GM21825 (cell line): ENCODE results near the gene CTCFL.

Source experiments
- ATAC-seq: cut with Tn5 transposase; IDR thresholded peaks from one replicate; pipeline ENCODE4 v1.9.1; 2021; ENCODE audit warnings: mild to moderate bottlenecking, moderate library complexity; ENCODE audit not compliant: unreplicated experiment

Gene CTCFL, protein sequence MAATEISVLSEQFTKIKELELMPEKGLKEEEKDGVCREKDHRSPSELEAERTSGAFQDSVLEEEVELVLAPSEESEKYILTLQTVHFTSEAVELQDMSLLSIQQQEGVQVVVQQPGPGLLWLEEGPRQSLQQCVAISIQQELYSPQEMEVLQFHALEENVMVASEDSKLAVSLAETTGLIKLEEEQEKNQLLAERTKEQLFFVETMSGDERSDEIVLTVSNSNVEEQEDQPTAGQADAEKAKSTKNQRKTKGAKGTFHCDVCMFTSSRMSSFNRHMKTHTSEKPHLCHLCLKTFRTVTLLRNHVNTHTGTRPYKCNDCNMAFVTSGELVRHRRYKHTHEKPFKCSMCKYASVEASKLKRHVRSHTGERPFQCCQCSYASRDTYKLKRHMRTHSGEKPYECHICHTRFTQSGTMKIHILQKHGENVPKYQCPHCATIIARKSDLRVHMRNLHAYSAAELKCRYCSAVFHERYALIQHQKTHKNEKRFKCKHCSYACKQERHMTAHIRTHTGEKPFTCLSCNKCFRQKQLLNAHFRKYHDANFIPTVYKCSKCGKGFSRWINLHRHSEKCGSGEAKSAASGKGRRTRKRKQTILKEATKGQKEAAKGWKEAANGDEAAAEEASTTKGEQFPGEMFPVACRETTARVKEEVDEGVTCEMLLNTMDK

DNA sequence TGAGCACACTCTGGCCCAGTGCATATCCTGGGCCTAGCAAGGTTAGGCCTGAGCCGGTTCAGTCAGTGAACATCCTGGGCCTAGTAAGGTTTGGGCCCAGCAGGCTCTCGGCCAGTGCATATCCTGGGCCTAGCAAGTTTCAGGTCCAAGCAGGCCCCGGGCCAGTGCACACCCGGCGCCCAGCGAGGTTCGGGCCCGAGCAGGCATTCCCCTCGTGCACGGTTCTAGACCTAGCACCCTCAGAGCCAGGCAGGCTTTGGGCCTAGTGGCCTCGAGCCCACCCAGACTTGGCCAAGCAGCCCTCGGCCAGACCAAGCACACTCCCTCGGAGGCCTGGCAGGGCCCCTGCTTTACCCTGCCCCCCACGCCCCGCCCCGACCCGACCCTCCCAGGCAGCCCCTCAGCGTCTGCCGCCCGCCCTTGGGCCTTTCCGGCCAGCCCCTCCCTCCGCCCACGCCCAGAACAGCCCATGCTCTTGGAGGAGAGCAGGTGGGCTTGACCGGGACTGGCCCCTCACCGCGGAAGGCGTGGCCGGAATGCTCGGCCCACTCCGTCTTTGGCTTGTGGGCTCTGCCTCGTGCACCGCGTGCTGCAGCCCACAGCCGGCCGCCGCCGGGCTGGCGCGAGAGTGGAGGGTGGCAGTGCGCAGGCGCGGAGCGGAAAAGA lies at the start of gene CTCFL:
Gene CTCFL (minus strand): TSS at position 630 of the 666 bp plus-strand sequence. CDS start 935 bp downstream, outside the sequence.
- ATAC-seq, result no peak

DNA sequence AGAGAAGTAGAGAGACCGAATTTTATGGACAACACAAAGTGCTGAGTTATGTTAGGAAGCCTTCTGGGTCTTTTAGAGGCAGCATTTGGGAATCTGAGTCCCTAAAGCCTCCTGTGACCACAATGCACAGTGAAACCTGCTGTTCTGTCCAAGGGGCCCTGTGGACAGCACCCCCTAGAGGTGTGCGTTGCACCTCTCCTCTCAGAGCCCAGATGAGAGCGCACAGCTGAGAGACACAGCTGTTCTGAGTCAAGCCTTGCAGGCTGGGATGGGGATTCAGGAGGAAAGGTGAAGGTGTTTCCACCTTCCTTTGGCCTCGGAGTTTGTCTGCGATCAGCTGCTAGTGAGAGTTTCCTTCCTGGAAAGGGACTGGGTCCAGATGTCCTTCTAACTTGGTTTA lies 49.0 kb upstream of the CTCFL start:
- no peak for ATAC-seq

DNA sequence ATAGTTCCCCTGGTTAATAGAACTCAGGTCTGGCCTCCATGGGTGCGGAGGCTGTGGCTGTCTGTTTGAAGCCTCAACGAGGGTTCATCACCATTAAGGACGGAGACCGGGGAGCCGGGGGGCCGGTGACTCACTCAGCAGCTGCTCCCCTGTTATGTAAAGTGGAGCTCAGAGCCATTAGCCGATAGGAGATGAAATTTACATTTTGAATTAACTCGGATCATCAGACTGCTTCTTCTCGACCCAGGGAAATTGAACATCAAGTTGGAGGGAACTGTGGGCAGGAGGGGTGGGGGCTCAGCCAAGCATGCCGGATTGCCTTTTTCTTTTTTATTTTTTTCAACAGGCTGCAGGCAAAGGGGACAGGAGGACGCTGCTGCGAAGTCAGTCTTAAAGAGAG lies 48.3 kb upstream of the CTCFL start:
- no peak for ATAC-seq

DNA sequence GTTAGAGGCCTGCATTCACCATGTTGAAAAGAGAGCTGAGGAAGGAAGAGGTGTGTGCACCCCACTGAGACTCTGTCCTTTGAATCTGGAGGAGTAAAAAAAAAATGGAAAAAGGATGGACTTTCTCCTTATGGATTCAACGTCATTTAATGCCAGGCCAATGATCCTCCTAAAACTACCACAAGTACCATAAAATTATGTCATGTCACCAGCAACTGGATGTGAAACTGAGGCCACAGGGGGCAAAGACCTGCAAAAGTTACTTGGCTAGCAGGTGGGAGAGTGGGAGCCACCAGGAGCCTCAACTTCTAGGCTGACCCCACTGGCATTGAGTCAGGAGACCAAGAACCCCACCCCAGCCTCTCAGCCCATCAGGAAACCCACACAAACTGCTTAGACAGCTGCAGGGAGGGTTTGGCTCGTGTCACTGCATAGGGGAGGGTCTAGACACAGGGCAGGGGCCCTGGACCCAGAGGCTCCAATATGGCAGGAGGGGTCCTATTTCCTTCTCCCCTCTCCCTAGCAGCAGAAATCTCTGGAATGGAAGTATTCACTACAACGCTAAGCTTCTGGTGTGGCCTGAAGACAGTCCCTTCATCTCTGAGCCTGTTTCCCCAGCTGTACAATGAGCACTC lies 47.0 kb upstream of the CTCFL start:
- ATAC-seq, result no peak

DNA sequence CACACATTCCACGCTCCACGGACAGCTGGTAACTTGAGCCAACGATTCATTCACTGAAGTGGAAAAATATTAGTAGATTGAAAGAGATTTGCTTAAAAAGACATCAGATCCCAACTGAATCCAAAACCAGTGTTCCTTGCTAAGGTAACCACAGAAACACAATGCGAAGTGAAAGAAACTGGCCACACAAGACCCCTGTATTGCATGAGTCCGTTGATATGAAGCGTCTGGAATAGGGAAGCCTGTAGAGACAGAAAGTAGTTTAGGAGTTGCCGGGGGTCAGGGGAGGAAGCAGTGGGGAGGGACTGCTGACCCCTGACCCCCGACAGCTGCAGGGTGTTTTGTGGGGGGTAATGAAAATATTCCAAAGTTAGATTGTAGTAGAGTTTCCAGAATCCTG lies 46.0 kb upstream of the CTCFL start:
- no peak for ATAC-seq

DNA sequence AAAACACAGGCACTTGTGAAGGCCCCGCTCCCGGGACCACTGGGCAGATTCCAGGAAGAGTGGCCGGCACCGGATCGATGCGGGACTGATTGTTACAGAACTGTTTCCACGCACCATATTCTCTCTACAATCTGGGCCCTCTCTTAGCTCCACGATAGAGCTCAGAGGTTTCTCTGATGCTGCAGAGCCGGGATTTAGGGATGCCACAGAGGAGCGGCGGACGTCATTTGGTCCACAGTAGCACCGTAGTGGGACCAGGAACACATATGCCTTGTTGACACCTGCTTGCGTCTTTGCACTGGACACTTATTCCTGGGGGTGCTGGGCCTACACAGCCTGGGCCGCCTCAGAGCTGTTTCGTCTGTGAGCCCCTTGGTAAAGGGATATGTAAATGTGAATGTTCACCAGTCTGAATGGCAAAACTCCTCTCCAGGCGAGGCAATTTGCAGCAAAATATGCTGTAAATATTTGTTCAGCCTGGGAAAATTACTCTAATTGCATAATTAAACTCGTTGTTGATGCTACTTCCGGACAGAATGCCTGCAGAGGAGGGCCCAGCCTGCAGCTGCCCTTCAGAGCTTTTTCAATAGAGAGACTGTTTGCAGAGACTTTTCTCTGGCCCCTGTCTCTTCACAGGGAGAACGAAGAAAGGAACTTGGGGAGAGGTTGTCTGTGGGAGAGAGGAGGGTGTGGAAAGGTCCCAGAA lies 45.4 kb upstream of the CTCFL start:
- no peak for ATAC-seq

DNA sequence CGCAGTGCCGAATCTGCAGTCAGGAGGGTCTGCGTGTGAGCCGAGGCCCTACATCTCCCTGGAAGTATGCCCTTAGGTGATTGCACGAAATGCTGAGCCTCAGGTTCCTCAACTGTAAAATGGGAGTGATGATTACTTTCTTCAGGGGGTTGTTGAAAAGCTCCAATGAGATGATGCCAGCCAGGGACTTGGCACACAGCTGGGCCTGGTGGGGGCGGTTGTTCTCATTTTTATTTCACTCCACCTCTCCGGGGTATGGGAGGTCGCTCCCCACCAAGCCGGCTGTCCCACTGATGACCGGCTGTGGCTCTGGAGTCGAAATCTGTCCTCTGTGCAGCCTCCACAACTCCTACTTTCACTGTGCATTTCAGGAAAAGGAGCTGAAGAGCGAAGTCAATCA lies 44.0 kb upstream of the CTCFL start:
- ATAC-seq, result no peak

DNA sequence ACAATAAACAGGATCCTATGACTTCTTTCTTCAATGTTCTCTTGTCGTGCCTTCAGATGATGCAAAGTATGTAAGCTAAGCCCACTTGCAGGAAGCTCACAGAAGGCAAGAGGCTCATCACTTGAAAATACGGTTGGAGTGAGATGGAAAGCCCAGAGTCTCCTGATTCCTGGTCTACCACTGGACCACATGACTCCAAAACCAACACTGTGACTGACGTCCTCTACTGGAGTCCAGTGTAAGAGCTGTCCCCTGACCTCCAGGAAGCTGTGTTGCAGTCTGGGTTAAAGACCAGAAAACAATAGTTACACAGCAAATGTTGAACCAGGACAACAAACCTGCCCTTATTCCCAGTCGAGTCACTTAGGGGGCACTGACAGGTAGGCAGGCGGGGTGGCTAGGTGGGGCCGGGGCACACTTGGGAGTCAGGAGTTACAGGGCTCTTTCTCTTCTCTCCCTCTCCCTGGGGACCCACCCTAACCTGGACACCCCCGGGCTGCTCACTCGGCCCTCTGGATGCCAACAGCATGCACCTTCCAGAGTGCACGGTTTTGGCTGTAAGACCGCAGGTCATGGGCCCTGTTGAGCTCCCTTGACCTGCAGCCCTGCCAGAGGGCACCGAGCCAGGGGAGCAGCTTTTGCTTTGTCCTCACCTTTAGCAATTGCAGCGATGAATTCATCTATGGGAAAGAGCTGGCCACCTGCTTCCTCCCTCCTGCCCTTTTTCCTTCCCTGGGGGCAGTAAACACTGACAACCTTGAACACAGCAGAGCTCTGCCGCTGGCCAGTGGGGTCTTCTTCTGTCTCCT lies 43.4 kb upstream of the CTCFL start:
- ATAC-seq, result no peak

DNA sequence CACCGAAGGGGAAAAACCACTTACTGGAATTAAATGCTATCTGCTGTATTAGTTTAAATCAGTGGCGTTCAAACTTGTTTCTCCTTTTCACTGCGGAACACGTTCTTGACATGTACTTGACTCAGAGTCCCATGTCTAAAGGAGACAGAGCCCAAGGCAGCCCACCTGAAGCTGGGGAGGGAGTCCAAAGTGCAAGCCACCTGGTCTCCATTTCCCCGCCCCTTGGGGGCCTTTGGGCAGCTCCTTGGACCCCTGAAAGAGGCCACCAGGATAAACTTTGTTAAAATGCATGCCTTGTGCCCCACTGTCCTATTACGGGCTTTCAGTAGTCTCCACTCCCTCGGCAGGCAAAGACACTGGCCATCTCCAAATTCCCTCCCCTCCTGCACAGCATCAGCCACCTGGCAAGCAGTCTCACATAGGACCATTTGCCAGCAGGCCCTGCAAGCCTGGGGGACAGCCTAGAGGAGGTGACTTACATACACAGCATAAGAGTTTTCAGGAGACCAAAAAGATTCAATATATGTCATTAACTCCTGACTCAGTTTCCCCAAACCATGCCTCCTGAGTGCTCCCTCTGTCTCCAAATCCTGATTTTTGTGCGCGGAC lies 42.6 kb upstream of the CTCFL start:
- ATAC-seq, result no peak

DNA sequence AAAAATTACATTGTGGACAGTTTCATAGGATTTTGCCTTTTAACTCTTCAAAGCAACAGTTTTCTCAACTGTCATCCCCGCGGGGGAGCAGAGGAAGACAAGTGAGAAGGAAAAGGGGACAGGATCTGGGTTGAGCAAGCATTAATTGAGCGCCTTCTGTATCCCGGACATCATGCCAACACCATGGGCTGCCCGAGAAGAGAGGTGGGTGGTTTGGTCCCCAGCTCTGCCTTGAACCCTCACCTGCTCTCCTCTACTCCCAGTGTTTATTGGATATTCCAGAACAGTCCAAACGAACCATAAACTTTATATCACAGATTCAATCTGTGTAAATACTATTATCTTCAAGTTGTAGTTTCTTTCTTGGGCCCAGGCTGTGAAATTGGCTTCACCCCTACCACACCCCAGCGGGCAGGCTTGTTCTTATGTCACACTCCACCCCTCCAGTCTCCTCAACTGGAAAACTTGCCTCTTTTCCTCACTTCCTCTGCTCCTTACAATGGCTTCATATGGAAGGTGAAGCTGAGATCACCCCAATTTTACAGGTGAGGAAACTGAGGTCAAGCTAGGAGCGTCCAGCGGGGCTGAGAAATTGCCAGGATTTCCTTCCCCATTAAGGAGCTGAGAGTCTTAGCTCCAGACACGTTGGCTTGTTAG lies 42.0 kb upstream of the CTCFL start:
- no peak for ATAC-seq

DNA sequence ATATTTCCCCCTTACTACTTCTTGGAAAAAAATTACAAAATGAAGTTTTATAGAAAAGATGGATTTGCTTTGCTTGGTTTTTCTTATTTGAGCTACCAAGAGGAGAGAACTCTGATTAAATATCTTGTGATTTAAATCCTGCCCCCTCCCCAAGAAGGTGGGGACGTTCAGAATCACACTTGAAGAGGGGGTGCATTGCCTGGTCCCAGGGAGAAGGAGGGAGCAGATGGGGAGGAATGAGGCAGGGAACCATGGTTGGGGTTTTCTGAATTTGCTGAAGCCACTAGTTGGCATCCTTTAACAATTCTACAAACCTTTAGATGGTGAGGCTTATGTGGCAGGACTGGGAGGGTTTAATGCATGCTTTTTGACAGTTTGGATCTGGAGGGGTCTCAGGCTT lies 41.5 kb upstream of the CTCFL start:
- no peak for ATAC-seq

DNA sequence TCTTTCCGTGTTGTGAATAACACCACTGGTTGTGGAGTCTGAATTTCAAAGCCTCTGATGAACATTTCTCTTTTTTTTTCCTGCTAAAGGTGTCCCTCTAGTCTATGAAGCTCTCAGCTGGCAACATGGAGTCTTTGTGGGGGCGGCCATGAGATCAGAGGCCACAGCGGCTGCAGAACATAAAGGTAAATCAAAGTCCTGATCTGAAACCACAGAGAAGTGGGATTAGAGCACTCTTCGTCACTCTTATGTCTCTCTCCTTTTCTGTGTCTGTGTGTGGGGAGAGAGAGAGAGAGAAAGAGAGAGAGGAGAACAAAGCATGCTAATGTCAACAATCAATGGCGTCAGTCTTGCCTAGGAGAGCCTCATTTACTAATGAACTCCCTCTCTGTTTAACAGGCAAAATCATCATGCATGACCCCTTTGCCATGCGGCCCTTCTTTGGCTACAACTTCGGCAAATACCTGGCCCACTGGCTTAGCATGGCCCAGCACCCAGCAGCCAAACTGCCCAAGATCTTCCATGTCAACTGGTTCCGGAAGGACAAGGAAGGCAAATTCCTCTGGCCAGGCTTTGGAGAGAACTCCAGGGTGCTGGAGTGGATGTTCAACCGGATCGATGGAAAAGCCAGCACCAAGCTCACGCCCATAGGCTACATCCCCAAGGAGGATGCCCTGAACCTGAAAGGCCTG lies 40.2 kb upstream of the CTCFL start:
- no peak for ATAC-seq

DNA sequence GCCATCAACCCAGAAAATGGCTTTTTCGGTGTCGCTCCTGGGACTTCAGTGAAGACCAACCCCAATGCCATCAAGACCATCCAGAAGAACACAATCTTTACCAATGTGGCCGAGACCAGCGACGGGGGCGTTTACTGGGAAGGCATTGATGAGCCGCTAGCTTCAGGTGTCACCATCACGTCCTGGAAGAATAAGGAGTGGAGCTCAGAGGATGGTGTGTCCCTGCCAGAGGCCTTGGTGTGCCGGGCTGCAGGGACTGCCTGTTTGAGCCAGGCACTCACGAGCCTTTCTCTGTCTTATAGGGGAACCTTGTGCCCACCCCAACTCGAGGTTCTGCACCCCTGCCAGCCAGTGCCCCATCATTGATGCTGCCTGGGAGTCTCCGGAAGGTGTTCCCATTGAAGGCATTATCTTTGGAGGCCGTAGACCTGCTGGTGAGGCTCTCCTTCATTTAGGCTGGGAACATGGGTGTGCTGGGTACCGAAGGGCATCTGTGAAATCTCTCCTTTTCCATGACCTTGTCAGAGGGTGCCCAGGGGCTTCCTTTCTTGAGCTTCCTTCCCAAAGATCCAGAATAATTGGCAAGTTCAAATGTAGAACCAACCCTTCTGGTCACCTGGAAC lies 39.4 kb upstream of the CTCFL start:
- ATAC-seq, result no peak

DNA sequence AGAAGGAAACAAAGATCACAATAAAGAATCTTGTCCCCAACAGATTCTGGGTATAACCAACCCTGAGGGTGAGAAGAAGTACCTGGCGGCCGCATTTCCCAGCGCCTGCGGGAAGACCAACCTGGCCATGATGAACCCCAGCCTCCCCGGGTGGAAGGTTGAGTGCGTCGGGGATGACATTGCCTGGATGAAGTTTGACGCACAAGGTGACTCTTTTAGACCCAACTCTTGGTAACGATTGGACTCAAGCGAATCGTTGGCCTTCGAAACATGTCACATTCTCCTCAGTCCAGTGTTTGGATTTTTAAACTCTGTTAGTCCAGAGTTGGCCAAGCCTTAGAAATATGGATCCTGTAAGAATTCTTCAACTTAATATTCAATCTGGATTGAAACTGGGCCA lies 38.6 kb upstream of the CTCFL start:
- ATAC-seq, result no peak

DNA sequence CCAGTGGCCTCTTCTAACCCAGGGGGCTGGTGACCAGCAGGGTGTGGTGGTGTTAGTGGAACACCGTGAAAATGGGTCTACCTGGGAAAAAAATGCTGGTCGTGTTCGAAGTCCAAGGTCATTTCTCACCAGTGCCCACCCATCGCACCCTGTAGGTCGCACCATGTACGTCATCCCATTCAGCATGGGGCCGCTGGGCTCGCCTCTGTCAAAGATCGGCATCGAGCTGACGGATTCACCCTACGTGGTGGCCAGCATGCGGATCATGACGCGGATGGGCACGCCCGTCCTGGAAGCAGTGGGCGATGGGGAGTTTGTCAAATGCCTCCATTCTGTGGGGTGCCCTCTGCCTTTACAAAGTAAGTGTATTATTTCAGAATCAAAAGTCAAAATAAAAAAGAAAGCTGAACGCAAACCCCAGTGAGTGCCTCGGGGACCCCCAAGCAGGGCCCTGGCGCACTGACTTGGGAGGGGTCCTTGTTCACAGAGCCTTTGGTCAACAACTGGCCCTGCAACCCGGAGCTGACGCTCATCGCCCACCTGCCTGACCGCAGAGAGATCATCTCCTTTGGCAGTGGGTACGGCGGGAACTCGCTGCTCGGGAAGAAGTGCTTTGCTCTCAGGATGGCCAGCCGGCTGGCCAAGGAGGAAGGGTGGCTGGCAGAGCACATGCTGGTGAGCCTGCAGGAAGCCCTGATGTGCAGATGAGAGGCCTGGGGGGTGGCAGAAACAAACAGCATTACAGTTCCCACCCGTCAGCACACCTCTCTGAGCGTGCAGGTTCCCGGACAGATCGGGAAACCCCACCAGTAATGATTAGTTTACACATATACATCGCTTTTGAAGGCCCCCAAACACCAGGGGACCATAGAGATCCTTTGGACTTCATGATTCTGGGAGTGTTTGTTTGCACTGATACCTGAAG lies 37.9 kb upstream of the CTCFL start:
- no peak for ATAC-seq

DNA sequence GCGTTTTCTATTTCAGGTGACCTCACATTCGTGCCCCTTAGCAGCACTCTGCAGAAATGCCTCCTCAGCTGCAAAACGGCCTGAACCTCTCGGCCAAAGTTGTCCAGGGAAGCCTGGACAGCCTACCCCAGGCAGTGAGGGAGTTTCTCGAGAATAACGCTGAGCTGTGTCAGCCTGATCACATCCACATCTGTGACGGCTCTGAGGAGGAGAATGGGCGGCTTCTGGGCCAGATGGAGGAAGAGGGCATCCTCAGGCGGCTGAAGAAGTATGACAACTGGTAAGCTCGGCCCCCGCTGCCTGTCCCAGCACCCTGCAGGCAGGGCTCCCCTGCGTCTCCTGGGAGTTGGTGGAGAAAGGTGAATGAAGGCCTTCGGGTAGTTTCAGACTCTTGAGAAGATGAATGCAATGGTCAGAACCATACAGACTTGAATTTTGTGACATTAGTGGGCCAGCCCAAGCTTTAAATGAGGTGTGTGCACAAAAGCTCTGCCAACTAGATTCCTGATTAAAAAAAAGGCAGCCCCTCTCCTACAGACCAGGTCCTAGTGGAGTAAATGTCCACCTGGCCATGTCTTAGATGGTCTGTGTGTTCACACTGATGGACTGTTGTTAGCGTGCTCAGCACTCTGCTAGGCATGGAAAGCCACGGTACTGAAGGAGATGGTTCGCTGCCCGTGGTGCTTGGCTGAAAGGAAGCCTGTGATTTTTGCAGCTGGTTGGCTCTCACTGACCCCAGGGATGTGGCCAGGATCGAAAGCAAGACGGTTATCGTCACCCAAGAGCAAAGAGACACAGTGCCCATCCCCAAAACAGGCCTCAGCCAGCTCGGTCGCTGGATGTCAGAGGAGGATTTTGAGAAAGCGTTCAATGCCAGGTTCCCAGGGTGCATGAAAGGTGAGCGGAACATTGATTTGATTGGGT lies 36.7 kb upstream of the CTCFL start:
- ATAC-seq, result no peak
